AG20443 (cell line): ENCODE measurements around the gene C11orf87.

ENCODE experiments used
- DNase-seq: peaks from one replicate; pipeline ENCODE4 v3.0.0; 2012; ENCODE audit warnings: low spot score, mixed read lengths

The C11orf87 gene

GRCh38 chr11:109443052-109443451 lies 21.1 kb downstream of the C11orf87 start:
- no peak for DNase-seq

GRCh38 chr11:109454857-109455256 lies 32.9 kb downstream of the C11orf87 start:
- DNase-seq, result no peak
